Astrocyte of the spinal cord (primary cell): Measurements from ENCODE around the gene CBLC.

Source experiments
- DNase-seq: peaks from one replicate; pipeline ENCODE4 v3.0.0; 2011; ENCODE audit warnings: low read depth, low spot score
- H3K4me3 ChIP-seq: 2 replicates; pipeline ENCODE4 v1.5.1; 2011; ENCODE audit warnings: low read depth, mild to moderate bottlenecking, low read length, moderate library complexity
- CTCF ChIP-seq: IDR thresholded peaks from 2 replicates; pipeline ENCODE4 v1.5.1; 2012; ENCODE audit warnings: low read depth, mild to moderate bottlenecking, low read length, inconsistent platforms
- in situ Hi-C: cut with HindIII; loops from 2 replicates; pipeline ENCODE4 v1.10.0; 2017; ENCODE audit warnings: low sequenced_read_pairs

CBLC gene

GRCh38 chr19:44752123-44752815, 25.4 kb upstream of the CBLC start:
- in situ Hi-C loops, result no loop called here
- H3K4me3 ChIP-seq, result no peak overlapping the region
- no peak for TF ChIP-seq CTCF
- DNase-seq, result no peak

- in situ Hi-C loops, result no loop called here
- DNase-seq, result peak; percentile 98
- peak; percentile 23 for TF ChIP-seq CTCF
- H3K4me3 ChIP-seq, result peak overlapping the region; percentile 40
These were observed 24.7 kb upstream of the CBLC start for GRCh38 chr19:44752816-44753625.

GRCh38 chr19:44753626-44753931, 24.1 kb upstream of the CBLC start:
- no peak for TF ChIP-seq CTCF
- DNase-seq, result no peak
- in situ Hi-C loops, result no loop called here
- peak overlapping the region; percentile 40 for H3K4me3 ChIP-seq

- in situ Hi-C loops, result no loop called here
- peak; percentile 92 for DNase-seq
- TF ChIP-seq CTCF, result no peak
- H3K4me3 ChIP-seq, result peak overlapping the region; percentile 40
These were observed 23.5 kb upstream of the CBLC start for GRCh38 chr19:44753932-44754749.

GRCh38 chr19:44754750-44755080, 23.0 kb upstream of the CBLC start:
- no peak overlapping the region for H3K4me3 ChIP-seq
- in situ Hi-C loops, result no loop called here
- no peak for TF ChIP-seq CTCF

GRCh38 chr19:44755219-44755618, 22.5 kb upstream of the CBLC start:
- H3K4me3 ChIP-seq, result no peak overlapping the region
- in situ Hi-C loops, result no loop called here
- no peak for DNase-seq
- TF ChIP-seq CTCF, result no peak

More at GRCh38 chr19:44754750-44755080, 23.0 kb upstream of the CBLC start:
- no peak for DNase-seq
